ENCODE results near the gene KIF26B.

The KIF26B gene

DNA sequence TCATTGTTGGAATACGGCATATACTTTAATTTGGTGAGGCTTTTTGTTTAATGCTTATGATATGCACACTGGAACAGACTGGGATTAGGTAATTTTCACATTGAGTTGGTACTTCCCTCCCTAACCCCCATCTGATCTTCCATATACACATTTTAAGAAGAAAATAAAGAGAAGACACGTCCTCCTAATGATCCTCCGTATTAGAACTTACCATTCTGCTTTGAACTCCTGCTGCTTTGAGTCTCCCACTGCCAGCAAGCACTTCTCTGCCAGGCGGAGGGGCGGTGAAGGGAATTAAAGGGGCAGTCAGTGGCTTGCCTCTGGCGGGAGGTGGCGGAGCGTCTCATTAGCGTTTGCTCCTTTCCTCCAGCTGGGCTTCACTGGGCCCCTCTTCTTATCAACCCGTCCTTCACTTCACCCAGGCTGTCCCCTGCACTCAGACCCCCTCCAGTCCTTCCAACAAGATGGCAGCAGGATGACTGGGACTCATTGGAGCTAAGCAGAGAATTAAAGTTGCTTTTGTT, 433.4 kb downstream of the KIF26B start:
- TF ChIP-seq, protein P1, sequence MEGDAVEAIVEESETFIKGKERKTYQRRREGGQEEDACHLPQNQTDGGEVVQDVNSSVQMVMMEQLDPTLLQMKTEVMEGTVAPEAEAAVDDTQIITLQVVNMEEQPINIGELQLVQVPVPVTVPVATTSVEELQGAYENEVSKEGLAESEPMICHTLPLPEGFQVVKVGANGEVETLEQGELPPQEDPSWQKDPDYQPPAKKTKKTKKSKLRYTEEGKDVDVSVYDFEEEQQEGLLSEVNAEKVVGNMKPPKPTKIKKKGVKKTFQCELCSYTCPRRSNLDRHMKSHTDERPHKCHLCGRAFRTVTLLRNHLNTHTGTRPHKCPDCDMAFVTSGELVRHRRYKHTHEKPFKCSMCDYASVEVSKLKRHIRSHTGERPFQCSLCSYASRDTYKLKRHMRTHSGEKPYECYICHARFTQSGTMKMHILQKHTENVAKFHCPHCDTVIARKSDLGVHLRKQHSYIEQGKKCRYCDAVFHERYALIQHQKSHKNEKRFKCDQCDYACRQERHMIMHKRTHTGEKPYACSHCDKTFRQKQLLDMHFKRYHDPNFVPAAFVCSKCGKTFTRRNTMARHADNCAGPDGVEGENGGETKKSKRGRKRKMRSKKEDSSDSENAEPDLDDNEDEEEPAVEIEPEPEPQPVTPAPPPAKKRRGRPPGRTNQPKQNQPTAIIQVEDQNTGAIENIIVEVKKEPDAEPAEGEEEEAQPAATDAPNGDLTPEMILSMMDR (IDR thresholded peaks at IDR 0.05; ENCODE audit: borderline replicate concordance, control extremely low read depth, extremely low read depth, insufficient read depth, missing control alignments), result no peak
- no peak for DNase-seq (ENCODE audit: low spot score)
- in situ Hi-C loops (cut with MboI; ENCODE audit: low sequenced_read_pairs, unreplicated experiment), result no loop called here

GRCh38 chr1:245589316-245589715, 434.5 kb downstream of the KIF26B start:
- TF ChIP-seq, protein P1 (IDR thresholded peaks at IDR 0.05; ENCODE audit: borderline replicate concordance, control extremely low read depth, extremely low read depth, insufficient read depth, missing control alignments), result no peak
- in situ Hi-C loops (cut with MboI; ENCODE audit: low sequenced_read_pairs, unreplicated experiment), result no loop called here
- DNase-seq (ENCODE audit: low spot score), result no peak

DNA sequence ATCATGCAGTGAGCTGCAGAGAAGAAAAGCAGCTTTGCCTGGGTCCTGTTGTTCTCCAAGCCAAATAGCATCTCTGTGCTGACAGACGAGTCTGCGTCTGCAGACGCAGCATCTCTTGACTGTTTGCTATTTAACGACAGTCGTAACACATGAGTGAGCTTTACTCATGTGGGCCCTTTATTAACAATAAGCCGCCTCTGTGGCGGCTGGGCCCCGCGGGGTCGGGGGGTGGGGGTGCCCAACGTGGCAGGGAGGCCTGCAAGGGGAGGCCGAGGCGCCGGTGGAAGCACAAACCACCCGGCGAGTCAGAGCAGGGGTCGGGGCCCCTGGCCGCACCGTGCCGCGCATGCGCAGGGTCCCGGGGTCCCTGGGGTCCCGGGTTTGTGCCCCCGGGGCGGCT, 435.1 kb downstream of the KIF26B start:
- no peak for DNase-seq (ENCODE audit: low spot score)
- TF ChIP-seq, protein P1 (IDR thresholded peaks at IDR 0.05; ENCODE audit: borderline replicate concordance, control extremely low read depth, extremely low read depth, insufficient read depth, missing control alignments), result no peak
- in situ Hi-C loops (cut with MboI; ENCODE audit: low sequenced_read_pairs, unreplicated experiment), result no loop called here

GRCh38 chr1:245590726-245591125, 435.9 kb downstream of the KIF26B start:
- TF ChIP-seq, protein P1 (IDR thresholded peaks at IDR 0.05; ENCODE audit: borderline replicate concordance, control extremely low read depth, extremely low read depth, insufficient read depth, missing control alignments), result no peak
- in situ Hi-C loops (cut with MboI; ENCODE audit: low sequenced_read_pairs, unreplicated experiment), result no loop called here
- DNase-seq (ENCODE audit: low spot score), result no peak

DNA sequence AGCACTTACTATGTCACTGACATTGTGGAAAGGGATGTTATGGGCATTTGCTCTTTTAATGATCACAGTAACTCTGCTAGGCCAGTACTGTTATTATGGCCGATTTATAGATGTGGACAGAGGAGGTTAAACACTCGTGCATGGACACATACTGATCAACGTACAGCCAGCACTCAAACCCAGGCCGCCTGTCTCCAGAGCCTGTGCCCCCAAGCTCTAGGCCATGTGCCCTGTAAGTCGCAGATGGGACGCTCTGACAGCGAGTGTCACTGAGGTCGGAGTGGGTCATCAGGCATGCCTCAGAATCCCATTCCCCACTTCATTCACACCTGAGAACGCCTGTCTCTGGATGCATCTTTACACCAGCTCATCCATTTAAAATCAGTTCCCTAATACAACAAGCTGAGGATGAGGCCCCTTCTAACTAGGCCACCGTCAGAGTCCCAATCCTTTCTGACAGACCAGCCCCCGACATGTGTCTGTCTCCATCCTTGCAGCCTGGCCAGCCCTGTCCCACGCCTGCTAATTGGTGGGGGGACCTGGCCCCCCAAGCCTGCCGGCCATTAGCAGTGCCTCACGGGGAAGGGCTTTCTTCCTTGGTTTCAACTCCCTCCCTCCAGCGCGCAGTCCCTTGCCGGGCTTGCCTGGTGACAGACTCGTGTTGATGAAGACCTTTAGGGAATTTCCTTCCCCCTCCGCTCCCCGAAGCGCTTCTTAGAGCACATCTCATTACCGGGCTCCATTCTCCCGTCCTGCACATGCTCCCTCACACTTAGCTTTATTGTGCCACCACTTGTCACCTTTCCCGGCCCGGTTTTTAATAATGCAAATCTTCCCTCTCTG, 436.8 kb downstream of the KIF26B start:
- TF ChIP-seq, protein P1 (IDR thresholded peaks at IDR 0.05; ENCODE audit: borderline replicate concordance, control extremely low read depth, extremely low read depth, insufficient read depth, missing control alignments), result no peak
- in situ Hi-C loops (cut with MboI; ENCODE audit: low sequenced_read_pairs, unreplicated experiment), result no loop called here
- no peak for DNase-seq (ENCODE audit: low spot score)

DNA sequence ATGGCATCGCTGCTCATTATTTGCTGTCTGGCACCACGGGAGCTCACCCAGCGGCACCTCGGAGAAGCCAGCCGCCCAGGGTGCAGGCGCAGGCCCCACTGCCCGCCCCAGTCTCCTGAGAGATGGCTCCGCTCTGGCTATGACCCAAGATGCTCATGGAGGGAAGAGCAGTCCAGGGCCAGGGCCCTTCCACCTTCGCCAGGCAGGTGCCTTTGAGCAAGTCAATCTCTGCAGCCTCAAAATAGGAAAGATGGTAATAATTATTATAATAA, 437.3 kb downstream of the KIF26B start:
- no peak for DNase-seq (ENCODE audit: low spot score)
- in situ Hi-C loops (cut with MboI; ENCODE audit: low sequenced_read_pairs, unreplicated experiment), result no loop called here
- TF ChIP-seq, protein P1 (IDR thresholded peaks at IDR 0.05; ENCODE audit: borderline replicate concordance, control extremely low read depth, extremely low read depth, insufficient read depth, missing control alignments), result no peak

Data from GM13976 (cell line).